HUDEP-2 (cell line): ENCODE measurements around the gene GLB1L.
A peak's percentile ranks its signal among the peaks of the same experiment; 100 is the strongest.
"Not testable (repeated sequence)": the region's sequence is repeated elsewhere in the genome, so short reads cannot be mapped to it uniquely, and the experiment has no call there.

Experiments
- DNase-seq, 76 experiments: peaks; one replicate each; lab custom pipeline; 2025; ENCODE audit not compliant: unreplicated experiment in 76 of 76; lab: John Stamatoyannopoulos, UW

Gene GLB1L

DNA sequence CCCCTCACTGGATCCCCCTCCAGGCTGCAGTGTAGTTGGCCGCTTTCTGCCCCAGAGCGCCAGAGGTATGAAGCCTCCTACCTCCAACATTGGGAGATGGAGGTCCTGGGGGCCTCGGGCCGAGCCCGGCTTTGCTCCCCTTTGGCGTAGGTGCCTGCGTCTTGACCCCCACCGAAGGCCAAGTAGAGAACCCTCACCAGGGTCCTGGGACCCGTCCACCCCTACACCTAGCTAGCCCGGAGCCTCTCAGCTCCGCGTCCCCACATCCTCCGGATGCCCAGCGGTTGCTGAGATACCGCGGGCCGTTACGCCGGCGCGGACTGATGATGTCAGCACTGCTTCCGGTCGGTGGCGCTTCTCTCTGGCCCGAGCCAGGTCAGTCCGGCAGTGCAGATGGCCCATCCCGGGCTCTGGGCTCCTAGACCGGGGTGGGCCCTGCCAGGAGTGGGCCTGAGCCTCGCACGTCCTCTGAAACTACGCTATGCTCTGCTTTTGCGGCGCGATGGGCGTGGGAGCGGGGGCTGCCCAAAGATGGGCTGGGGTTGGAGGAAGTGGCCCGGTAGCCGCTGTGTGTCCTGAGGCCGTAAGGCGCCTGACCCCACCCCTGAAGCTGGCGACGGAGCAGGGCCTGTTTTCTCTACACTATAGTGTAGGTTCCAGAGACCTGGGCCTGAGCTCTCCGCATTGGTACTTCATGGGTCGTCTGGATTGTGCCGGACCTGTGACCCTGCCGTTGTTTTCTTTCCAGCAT is at the start of gene GLB1L, which contains the start of gene STK16:
GLB1L (minus strand) TSS at position 297 of the 751 bp plus-strand sequence. CDS start 1,871 bp downstream, outside the sequence.
STK16 (plus strand) TSS at position 332 of the 751 bp plus-strand sequence. CDS start 521 bp downstream, outside the sequence.
- DNase-seq = peak in 75 of 76 experiments; percentile 27 to 92 (median 77)

GRCh38 chr2:219294356-219295351 is 49.4 kb upstream of the GLB1L start:
- peak in 72 of 76 experiments; percentile 12 to 84 (median 69) for DNase-seq

DNA sequence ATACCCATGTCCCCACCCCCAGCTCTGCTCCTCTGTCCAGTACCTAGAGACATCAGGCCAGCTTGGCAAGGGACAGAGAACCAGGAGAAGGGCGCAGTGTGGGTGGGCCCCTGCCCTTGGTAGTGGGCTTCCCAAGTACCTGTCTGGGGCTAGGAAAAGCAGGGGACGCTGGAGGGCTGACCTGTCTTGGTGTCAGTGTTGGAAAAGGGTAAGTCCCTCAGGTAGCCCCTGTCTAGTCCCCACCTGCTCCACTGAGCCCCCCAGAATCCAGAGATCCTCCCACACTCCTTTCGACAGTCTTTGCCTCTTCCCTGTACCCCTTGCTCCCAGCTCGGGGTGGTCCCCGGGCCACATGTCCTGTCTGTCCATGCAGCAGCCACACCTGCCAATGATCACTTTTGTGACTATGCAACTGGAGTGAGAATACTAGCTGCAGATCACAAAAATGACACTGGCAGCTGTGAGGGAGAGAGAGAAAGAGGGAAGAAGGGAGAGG is 48.5 kb upstream of the GLB1L start:
- no peak for DNase-seq

GRCh38 chr2:219292616-219293015 is 47.4 kb upstream of the GLB1L start:
- no peak for DNase-seq

GRCh38 chr2:219291910-219292490 is 46.8 kb upstream of the GLB1L start:
- DNase-seq = no peak

DNA sequence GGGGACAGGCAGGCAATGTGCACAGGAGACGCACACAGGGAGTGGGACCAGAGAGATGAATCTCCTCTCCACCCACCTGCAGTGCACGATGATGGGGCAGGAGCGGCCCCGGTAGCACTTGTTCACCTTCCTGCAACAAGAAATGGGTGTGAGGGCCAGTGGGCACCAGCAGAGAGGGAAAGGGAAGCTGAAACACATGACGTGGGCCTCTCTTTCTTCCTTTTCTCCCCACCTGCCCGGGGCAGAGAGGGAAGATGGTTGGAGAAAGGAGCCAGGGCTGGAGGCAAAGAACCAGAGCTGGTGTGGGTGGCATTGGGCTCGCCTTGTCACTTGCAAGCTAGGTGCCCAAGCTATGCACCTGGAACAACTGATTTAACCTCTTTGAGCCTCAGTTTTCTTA is 46.1 kb upstream of the GLB1L start:
- DNase-seq = no peak

DNA sequence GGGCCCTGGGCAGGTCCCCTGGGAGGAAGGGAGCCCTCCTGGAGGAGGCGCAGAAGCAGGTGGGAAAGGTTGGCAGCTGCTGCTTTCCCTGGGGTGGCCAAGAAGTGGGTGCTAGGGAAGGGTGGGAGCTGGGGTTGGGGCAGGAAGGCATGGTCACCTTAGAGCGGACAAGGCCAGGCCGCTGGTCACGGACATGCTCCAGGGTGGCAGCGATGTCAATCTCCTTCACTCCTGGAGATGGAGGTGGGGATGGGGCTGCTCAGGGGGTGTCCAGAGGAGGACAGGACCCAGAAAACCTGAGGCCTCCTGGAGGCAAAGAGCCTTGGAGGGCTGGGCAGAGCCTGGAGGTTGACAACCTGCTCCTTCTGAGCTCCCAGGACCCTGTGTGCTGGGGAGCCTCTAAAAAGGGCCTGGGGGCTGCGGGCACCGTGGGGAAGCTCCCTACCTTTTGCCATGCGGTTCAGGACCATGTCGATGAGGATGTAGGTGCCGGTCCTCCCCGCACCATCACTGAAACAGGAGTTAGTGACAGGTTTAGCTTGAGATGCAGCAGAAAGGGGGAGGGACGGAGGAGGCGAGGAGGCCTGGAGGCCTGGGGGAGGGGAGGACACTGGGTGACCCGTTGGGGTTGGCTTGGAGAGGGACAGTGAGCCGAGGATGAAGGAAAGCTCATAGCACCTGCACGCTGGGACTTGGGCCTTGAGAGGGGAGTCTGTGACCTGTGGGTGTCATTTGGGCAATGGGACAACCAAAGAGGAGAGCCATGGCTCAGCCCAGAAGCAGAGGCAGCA is 45.3 kb upstream of the GLB1L start:
- DNase-seq = no peak

- DNase-seq = peak in 73 of 76 experiments; percentile 8 to 93 (median 76)
Observed at GRCh38 chr2:219289537-219290361, 44.5 kb upstream of the GLB1L start.

GRCh38 chr2:219289195-219289536 is 43.9 kb upstream of the GLB1L start:
- no peak for DNase-seq

DNA sequence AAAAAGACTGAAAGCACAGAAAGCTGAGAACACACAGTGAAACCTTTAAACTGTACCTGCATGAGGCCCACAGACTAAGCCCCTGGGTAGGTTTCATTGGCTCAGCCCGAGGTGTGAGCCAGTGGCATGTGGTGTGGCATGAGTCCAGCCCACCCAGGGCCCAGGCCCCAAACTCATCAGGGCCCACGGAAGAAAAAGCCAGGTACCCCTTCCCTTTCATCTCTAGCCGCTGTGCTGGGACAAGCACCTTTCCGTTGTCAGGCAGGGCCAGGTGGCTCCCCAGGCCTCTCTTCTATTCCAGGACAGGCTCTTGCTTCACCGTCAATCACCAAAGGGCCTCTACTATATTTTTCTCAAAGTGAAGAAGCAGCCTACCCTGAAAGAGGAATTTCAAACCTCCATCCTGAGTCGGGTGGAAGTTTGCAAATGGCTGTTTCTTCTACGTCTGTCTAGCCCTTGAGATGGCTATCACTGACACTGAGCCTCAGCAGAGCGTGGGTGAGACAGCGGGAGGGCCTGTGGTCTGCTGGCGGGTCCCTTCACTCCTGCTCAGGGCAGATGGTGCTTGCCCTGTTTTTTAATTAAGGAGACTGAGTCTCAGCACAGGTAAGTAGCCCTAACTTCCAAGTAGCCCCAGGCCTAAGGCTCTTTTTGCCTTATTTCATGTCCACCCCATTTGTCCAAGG is 42.5 kb upstream of the GLB1L start:
- peak in 38 of 76 experiments; percentile 8 to 58 (median 26) for DNase-seq

DNA sequence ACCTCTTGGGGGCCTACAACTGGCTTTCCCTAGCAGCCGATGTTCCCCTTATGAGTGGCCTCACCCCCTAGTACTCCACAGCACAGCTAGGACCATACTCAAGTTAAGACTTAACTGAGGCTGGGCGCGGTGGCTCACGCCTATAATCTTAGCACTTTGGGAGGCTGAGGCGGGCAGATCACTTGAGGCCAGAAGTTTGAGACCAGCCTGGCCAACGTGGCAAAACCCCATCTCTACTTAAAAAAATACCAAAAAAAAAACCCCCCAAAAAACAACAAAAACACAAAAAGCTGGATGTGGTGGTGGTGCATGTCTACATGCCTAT is 41.8 kb upstream of the GLB1L start:
- not testable (repeated sequence) for DNase-seq

DNA sequence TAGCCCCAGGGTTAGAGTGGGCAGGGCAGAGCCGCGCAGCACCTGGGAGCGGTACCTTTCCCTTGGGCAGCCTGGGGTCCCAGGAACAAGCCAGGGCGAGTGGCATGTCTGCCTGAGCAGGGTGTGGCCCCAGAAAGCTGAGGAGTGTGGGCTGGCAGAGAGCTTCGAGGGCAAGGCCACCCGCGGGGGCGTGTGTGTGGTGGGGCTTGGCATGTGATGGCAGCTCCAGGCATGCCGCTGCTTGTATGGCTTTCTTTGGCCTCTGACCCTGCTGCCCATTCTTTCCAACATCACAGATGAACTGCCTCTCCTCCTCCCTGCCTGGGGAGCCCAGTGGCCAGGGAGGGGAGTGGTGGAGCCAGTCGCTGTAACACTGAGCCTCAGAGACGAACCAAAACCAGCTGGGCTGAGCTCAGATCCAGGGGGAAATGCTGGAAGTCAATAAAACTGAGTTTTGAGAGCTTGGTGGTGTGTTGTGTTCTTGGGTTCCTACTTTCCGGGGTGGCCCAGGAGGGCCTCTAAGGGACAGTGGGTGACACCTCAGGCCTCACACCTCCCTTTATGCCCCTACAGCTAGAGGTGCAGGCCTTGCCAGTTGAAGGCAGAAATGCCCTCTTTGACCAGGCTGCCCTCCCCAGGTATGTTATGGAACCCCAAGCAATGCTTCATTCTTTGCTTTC is 41.3 kb upstream of the GLB1L start:
- peak in 63 of 76 experiments; percentile 6 to 79 (median 48) for DNase-seq

DNA sequence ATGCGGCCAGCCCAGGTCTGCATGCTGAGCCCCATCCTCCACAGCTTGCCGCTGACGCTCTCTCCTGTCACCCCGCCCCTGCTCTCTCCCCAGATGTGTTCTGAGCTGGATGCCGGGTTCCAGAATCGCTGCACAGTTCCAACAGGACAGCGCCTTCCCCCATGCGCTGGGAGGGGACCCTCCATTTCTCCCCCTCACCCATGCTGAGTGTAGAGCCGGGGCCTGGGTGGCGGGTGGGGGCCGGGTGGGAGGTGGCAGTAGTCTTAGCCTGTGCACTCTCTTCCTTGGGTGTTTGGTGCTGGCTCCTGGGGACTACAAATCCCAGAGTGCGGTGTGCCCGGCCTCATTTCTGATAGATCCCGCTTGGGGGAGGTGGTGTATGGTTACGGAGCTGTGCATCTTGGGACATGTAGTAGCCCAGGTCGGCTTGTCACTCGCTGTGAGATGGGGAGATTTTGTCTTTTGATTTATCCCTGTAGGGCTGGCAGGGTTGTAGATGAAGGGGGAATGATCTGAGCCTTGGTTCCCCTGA is 40.7 kb upstream of the GLB1L start:
- peak in 28 of 76 experiments; percentile 4 to 48 (median 29) for DNase-seq

GRCh38 chr2:219285373-219285735 is 40.1 kb upstream of the GLB1L start:
- no peak for DNase-seq

GRCh38 chr2:219284501-219285372 is 39.5 kb upstream of the GLB1L start:
- no peak for DNase-seq

DNA sequence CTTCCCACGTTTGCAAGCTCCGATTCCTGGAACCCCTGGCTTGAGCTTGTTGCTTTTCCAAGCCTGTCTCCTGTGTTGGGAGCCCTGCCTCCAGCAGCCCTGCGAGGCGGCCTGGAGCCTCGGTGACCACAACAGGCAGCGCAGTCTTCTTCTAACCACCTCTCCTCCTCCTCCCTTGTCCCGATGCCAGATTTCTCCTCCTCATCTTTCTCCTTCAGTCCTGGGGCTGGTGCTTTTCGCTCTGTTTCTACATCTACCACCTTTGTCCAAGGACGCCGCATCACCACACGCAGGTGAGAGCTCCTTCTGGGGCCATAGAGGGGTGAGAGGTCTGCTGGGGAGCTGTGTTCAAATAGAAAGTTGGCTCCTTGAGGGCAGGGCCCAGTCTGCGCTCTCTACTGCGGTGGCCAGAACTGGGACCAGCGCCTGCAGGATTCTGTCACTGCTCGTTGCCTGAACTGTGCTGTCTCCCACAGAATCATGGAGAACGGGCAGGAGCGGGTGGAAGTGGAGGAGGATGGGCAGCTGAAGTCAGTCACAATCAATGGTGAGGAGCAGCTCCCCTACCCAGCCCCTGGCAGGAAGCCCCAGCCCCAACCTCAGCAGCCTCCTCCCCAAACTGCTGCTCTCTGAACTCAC is 37.8 kb upstream of the GLB1L start:
- no peak for DNase-seq
